IMR-90 (cell line): ENCODE results near the gene CCDC148.

Experiments used
- CEBPB ChIP-seq: IDR thresholded peaks from 2 replicates; pipeline ENCODE4 v1.6.1; 2012; ENCODE audit warnings: low read depth, low read length, improper control_type of control experiment
- FOS ChIP-seq: fragments of 150-350 bp; IDR thresholded peaks from 2 replicates; pipeline ENCODE4 v1.6.1; 2016; ENCODE audit warnings: low read depth, low read length
- MAZ ChIP-seq: IDR thresholded peaks from 2 replicates; pipeline ENCODE4 v1.6.1; 2012; ENCODE audit warnings: low read depth, mild to moderate bottlenecking, low read length, improper control_type of control experiment, moderate library complexity, borderline replicate concordance
- MXI1 ChIP-seq: IDR thresholded peaks from 2 replicates; pipeline ENCODE4 v1.6.1; 2012; ENCODE audit warnings: low read depth, mild to moderate bottlenecking, low read length, moderate library complexity, borderline replicate concordance
- POLR2A ChIP-seq: IDR thresholded peaks from 2 replicates; pipeline ENCODE4 v1.6.1; 2012; ENCODE audit warnings: mild to moderate bottlenecking, low read depth, low read length
- RAD21 ChIP-seq: IDR thresholded peaks from 2 replicates; pipeline ENCODE4 v1.6.1; 2012; ENCODE audit warnings: low read length, improper control_type of control experiment
- RCOR1 ChIP-seq: IDR thresholded peaks from 2 replicates; pipeline ENCODE4 v1.6.1; 2012; ENCODE audit warnings: mild to moderate bottlenecking, low read length, improper control_type of control experiment; ENCODE audit not compliant: insufficient replicate concordance
- RFX5 ChIP-seq: IDR thresholded peaks from 2 replicates; pipeline ENCODE4 v1.8.0; 2012; ENCODE audit warnings: low read depth, mild to moderate bottlenecking, low read length, moderate library complexity
- SMC3 ChIP-seq: fragments of 150-350 bp; IDR thresholded peaks from 2 replicates; pipeline ENCODE4 v1.6.1; 2016; ENCODE audit warnings: low read depth, mild to moderate bottlenecking, antibody characterized with exemption, low read length, moderate library complexity
- TF ChIP-seq, protein P1 (sequence below): conservative IDR thresholded peaks from 2 replicates; pipeline ENCODE4 v1.5.1; 2012; ENCODE audit warnings: mild to moderate bottlenecking, low read depth, low read length, improper control_type of control experiment
- TF ChIP-seq, protein P2 (sequence below): fragments of 150-350 bp; IDR thresholded peaks from 2 replicates; pipeline ENCODE4 v1.6.1; 2017; ENCODE audit warnings: mild to moderate bottlenecking, antibody characterized with exemption, low read length, low read depth

DNA sequence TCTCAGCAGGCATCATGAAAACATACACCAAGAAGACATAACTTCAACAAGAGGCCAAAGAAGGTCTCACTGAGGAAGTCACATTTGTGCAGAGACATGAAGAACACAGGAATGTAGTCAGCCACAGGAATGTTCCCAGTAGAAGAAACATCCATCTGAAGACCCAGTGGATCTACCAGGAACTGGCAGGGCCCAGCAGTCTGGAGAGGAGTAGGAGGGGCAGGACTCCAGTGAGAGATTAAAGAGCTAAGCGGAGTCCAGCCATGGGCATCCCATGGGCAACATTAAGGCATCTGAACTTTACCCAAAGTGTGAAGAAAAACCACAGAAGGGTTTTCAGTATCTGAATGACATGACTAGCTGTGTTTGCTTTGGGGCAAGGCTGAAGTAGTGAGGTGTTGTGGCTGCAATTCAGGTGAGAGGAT lies 251.8 kb downstream of the CCDC148 start:
- TF ChIP-seq POLR2A (no peak), MAZ (no peak), RFX5 (no peak), SMC3 (no peak), CEBPB (no peak), RCOR1 (no peak), RAD21 (no peak), MXI1 (no peak), FOS (no peak)
- TF ChIP-seq, protein P1, sequence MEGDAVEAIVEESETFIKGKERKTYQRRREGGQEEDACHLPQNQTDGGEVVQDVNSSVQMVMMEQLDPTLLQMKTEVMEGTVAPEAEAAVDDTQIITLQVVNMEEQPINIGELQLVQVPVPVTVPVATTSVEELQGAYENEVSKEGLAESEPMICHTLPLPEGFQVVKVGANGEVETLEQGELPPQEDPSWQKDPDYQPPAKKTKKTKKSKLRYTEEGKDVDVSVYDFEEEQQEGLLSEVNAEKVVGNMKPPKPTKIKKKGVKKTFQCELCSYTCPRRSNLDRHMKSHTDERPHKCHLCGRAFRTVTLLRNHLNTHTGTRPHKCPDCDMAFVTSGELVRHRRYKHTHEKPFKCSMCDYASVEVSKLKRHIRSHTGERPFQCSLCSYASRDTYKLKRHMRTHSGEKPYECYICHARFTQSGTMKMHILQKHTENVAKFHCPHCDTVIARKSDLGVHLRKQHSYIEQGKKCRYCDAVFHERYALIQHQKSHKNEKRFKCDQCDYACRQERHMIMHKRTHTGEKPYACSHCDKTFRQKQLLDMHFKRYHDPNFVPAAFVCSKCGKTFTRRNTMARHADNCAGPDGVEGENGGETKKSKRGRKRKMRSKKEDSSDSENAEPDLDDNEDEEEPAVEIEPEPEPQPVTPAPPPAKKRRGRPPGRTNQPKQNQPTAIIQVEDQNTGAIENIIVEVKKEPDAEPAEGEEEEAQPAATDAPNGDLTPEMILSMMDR = no peak
- TF ChIP-seq, protein P2, sequence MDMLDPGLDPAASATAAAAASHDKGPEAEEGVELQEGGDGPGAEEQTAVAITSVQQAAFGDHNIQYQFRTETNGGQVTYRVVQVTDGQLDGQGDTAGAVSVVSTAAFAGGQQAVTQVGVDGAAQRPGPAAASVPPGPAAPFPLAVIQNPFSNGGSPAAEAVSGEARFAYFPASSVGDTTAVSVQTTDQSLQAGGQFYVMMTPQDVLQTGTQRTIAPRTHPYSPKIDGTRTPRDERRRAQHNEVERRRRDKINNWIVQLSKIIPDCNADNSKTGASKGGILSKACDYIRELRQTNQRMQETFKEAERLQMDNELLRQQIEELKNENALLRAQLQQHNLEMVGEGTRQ = no peak
